Esophagus squamous epithelium (tissue), 4 donors: ENCODE results near the gene ARSD.

Experiments used
- CTCF ChIP-seq, 6 experiments: fragments of 450-650 bp in 4 of 6; fragments of 200-600 bp in 2 of 6; sonication (generic) in 2 of 6; IDR thresholded peaks; one replicate each; pipeline ENCODE4 v1.5.1; 2016 to 2019; ENCODE audit warnings: antibody characterized with exemption in 6 of 6, mild to moderate bottlenecking in 4 of 6, moderate library complexity in 4 of 6
- POLR2A ChIP-seq, 4 donors: fragments of 450-650 bp; IDR thresholded peaks; one replicate each; pipeline ENCODE4 v1.6.1; 2017; ENCODE audit warnings: antibody characterized with exemption in 4 of 4, mild to moderate bottlenecking in 4 of 4, moderate library complexity in 3 of 4

- TF ChIP-seq CTCF (IDR thresholded peaks at IDR 0.05) (no peak), POLR2A (IDR thresholded peaks at IDR 0.05) (no peak)
Measured at GRCh38 chrX:2967584-2967983, 38.4 kb upstream of the ARSD start.
